ENCODE data around the gene USF2.

- TF ChIP-seq POLR2AphosphoS5 (IDR thresholded peaks at IDR 0.05; ENCODE audit: borderline replicate concordance, low read depth, low read length) (peak; percentile 27; the same call in 1 of the 2 replicates), EZH2 (IDR thresholded peaks at IDR 0.05) (no peak)
Observed at GRCh38 chr19:35267353-35267817, 1.4 kb upstream of the USF2 start.

Data from SK-N-MC (cell line).